HepG2 (cell line): Measurements from ENCODE around the gene NUFIP1. TPM values are rescaled to one million over a fixed set of nuclear protein-coding genes. Genes with fewer than 3 reads are reported as not detected.

Experiments used
- ATAC-seq: fragments of 200-7000 bp; cut with Tn5 transposase; 3 replicates; pipeline ENCODE4 v1.9.1; 2020; ENCODE audit warnings: mild to moderate bottlenecking, moderate library complexity
- BruUV-seq: library from RNA; stranded (reverse); fragments of 400-500 nt; replicated peaks from 2 replicates; lab custom pipeline; 2021; lab: Mats Ljungman, UMichigan
- CTCF ChIA-PET: fragments of 300-600 bp; formaldehyde crosslinking; extraction: SDS; loops from one replicate; lab custom pipeline; 2021; ENCODE audit warnings: low total read pairs, inconsistent platforms, low intra/inter-chr PET ratio; lab: Yijun Ruan, JAX
- POLR2A ChIA-PET: fragments of 350-600 bp; sonication (Branson Sonifier 250); formaldehyde crosslinking; loops from one replicate; lab custom pipeline; 2020; ENCODE audit warnings: antibody characterized with exemption, inconsistent platforms; lab: Yijun Ruan, JAX
- DNase-seq: peaks from one replicate; pipeline ENCODE4 v3.0.0-alpha.2; 2015; ENCODE audit warnings: low spot score
- FAIRE-seq: peaks from 3 replicates; lab custom pipeline; 2011; peaks lifted over from hg19 to GRCh38; lab: Jason Lieb, UNC
- H2AFZ ChIP-seq: one replicate; pipeline ENCODE4 v1.6.1; 2011; ENCODE audit warnings: low read length, inconsistent platforms
- H3K27ac ChIP-seq: fragments of 300-600 bp; 3 replicates; pipeline ENCODE4 v1.8.0; 2011; ENCODE audit warnings: mixed run types, mild to moderate bottlenecking, mixed read lengths, low read length, inconsistent platforms; ENCODE audit not compliant: insufficient read depth; ENCODE audit errors: extremely low read length
- H3K27me3 ChIP-seq, 2 experiments: fragments of 200-600 bp in 1 of 2; 2 replicates in 1 of 2; 3 replicates in 1 of 2; pipeline versions ENCODE4 v1.6.0 to v1.8.0; 2011; ENCODE audit warnings: low read length in 2 of 2, mild to moderate bottlenecking in 2 of 2, moderate library complexity in 2 of 2, inconsistent platforms in 1 of 2; ENCODE audit not compliant: insufficient read depth in 2 of 2, control insufficient read depth in 1 of 2
- H3K36me3 ChIP-seq, 2 experiments: fragments of 200-600 bp in 1 of 2; replicated peaks in 1 of 2; 2 replicates in 1 of 2; 3 replicates in 1 of 2; pipeline versions ENCODE4 v1.5.1 to v1.8.0; 2011; ENCODE audit warnings: low read length in 2 of 2, inconsistent platforms in 1 of 2; ENCODE audit not compliant: insufficient read depth in 2 of 2, control insufficient read depth in 1 of 2
- H3K4me1 ChIP-seq: 2 replicates; pipeline ENCODE4 v1.5.1; 2012; ENCODE audit warnings: low read length, inconsistent platforms; ENCODE audit not compliant: insufficient read depth
- H3K4me2 ChIP-seq: 2 replicates; pipeline ENCODE4 v1.6.0; 2011; ENCODE audit warnings: low read depth, low read length, inconsistent platforms
- H3K4me3 ChIP-seq, 3 experiments: fragments of 200-600 bp in 1 of 3; sonication (generic), shearing (Covaris generic) in 1 of 3; replicated peaks in 1 of 3; 2 replicates each; pipeline ENCODE4 v1.5.1; 2011 to 2016; ENCODE audit warnings: low read length in 3 of 3, inconsistent platforms in 2 of 3, low read depth in 2 of 3, mild to moderate bottlenecking in 2 of 3, control low read depth in 1 of 3, mixed read lengths in 1 of 3; ENCODE audit not compliant: insufficient read depth in 1 of 3
- H3K79me2 ChIP-seq: one replicate; pipeline ENCODE4 v1.6.1; 2011; ENCODE audit warnings: low read length, inconsistent platforms; ENCODE audit not compliant: insufficient read depth
- H3K9ac ChIP-seq: 2 replicates; pipeline ENCODE4 v1.6.0; 2011; ENCODE audit warnings: mild to moderate bottlenecking, low read depth, low read length, inconsistent platforms; ENCODE audit not compliant: insufficient read depth
- H3K9me3 ChIP-seq: 2 replicates; pipeline ENCODE4 v1.5.1; 2012; ENCODE audit warnings: mild to moderate bottlenecking, low read length
- H4K20me1 ChIP-seq: 2 replicates; pipeline ENCODE4 v1.6.0; 2011; ENCODE audit warnings: inconsistent platforms, mild to moderate bottlenecking, low read length, moderate library complexity; ENCODE audit not compliant: insufficient read depth
- NFKBIZ ChIP-seq: IDR thresholded peaks from 2 replicates; pipeline ENCODE4 v1.6.1; 2018; ENCODE audit warnings: missing genetic modification reagents, missing compliant biosample characterization
- RBM22 ChIP-seq: fragments of 200-400 bp; formaldehyde crosslinking; optimal IDR thresholded peaks from 2 replicates; pipeline ENCODE3; 2017; ENCODE audit warnings: mild to moderate bottlenecking, low read length, moderate library complexity
- RBM39 ChIP-seq: fragments of 200-400 bp; formaldehyde crosslinking; IDR thresholded peaks from one replicate; pipeline ENCODE4 v1.6.1; 2018; ENCODE audit warnings: antibody characterized with exemption, mild to moderate bottlenecking, low read depth, low read length; ENCODE audit not compliant: poor library complexity, severe bottlenecking
- ZC3H4 ChIP-seq: sonication (generic); formaldehyde crosslinking; IDR thresholded peaks from 2 replicates; pipeline ENCODE4 v1.4.0; 2020; ENCODE audit warnings: missing genetic modification reagents, borderline replicate concordance
- ZNF225 ChIP-seq: sonication (generic); formaldehyde crosslinking; IDR thresholded peaks from 2 replicates; pipeline ENCODE4 v1.4.0; 2020; ENCODE audit warnings: mild to moderate bottlenecking, missing genetic modification reagents
- ZNF510 ChIP-seq: sonication (generic); formaldehyde crosslinking; IDR thresholded peaks from 2 replicates; pipeline ENCODE4 v1.4.0; 2020; ENCODE audit warnings: low read depth, mild to moderate bottlenecking, missing genetic modification reagents
- ZNF563 ChIP-seq: sonication (generic); formaldehyde crosslinking; IDR thresholded peaks from 2 replicates; pipeline ENCODE4 v1.8.0; 2022; ENCODE audit warnings: mild to moderate bottlenecking, moderate library complexity, missing genetic modification reagents
- ZNF619 ChIP-seq: sonication (generic); formaldehyde crosslinking; IDR thresholded peaks from 2 replicates; pipeline ENCODE4 v1.4.0; 2020; ENCODE audit warnings: mild to moderate bottlenecking, missing genetic modification reagents
- ZSCAN25 ChIP-seq: sonication (generic); formaldehyde crosslinking; IDR thresholded peaks from 2 replicates; pipeline ENCODE4 v1.8.0; 2022; ENCODE audit warnings: mild to moderate bottlenecking, missing genetic modification reagents
- WGBS: methylation state at CpG from one replicate; pipeline ENCODE4 v1.1.6; 2017; ENCODE audit warnings: low lambda C conversion rate; 5-methylcytosine and 5-hydroxymethylcytosine counted together
- in situ Hi-C: cut with HindIII; loops from 2 replicates; pipeline ENCODE4 v1.10.0; 2017; ENCODE audit warnings: low pct_unique_long_range_greater_than_20kb; ENCODE audit not compliant: extremely low pct_ligation_motif_present
- intact Hi-C: fragments of 100-400 bp; cut with micrococcal nuclease; formaldehyde crosslinking; loops from one replicate; pipeline ENCODE4 v1.10.0; 2022; ENCODE audit not compliant: unreplicated experiment
- polyA plus RNA-seq, 8 experiments: library from polyadenylated mRNA; depleted of rRNA in 3 of 8; stranded (reverse) in 7 of 8; unstranded in 1 of 8; fragments of >200 nt; fragmentation: Illumina TruSeq in 4 of 8; extraction: Trizol in 4 of 8; gene quantifications; 2 replicates each; pipeline versions ENCODE4 v1.2.1 to v1.2.3, GENCODE V29; 2011 to 2016; ENCODE audit warnings: low read depth in 4 of 8, missing spikeins in 1 of 8, mixed read lengths in 1 of 8; ENCODE audit not compliant: insufficient read depth in 1 of 8
- total RNA-seq, 5 experiments: library from RNA; depleted of rRNA; stranded (reverse); fragments of >200 nt; fragmentation: Illumina TruSeq; extraction: Trizol; gene quantifications; 2 replicates each; pipeline ENCODE4 v1.2.3, GENCODE V29; 2016; ENCODE audit warnings: low read depth in 1 of 5
- TF ChIP-seq, protein P1 (sequence below): sonication (generic); formaldehyde crosslinking; IDR thresholded peaks from 2 replicates; pipeline ENCODE4 v1.5.0; 2020; ENCODE audit warnings: mild to moderate bottlenecking, missing genetic modification reagents, moderate library complexity
- TF ChIP-seq, protein P2 (sequence below): sonication (generic); formaldehyde crosslinking; IDR thresholded peaks from 2 replicates; pipeline ENCODE4 v1.4.0; 2020; ENCODE audit warnings: missing genetic modification reagents
- TF ChIP-seq, protein P3 (sequence below): sonication (generic); formaldehyde crosslinking; IDR thresholded peaks from 2 replicates; pipeline ENCODE4 v1.4.0; 2020; ENCODE audit warnings: missing genetic modification reagents, low read depth, mild to moderate bottlenecking, borderline replicate concordance

NUFIP1 gene
- total and polyA plus RNA-seq, 2 of the 13 experiments (the other 11 are each of a cell fraction or from before 2014, with no cell fraction given): 1.9 to 10.3 TPM

DNA sequence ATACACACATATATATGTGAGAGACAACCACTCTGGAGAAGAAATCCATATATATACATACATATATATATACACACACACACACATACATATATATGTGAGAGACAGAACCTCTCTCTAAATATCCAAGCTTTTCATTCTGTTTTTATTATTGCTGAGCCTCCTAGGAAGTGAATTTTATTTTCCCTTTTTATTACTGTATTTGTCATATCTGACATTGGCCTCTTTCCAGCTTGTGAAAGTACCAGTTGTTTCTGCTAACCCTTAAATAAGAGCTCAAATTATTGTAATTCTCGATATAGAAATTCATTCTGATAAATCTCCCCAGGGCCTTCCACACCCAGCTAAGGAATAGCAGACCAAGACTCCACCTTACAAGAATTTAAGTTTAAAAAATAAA is 81.0 kb downstream of the NUFIP1 start:
- Histone ChIP-seq H4K20me1 (no peaks in the 10 kb centered on the region), H3K27me3 (peaks cover 2 to 31% of the 10 kb centered on the region in 2 experiments; a peak in 3 of 5 replicates), H3K4me1 (peaks cover 9% of the 10 kb centered on the region), H3K79me2 (no peaks in the 10 kb centered on the region), H3K9me3 (peaks cover 9% of the 10 kb centered on the region; the same call in 1 of the 2 replicates), H3K27ac (no peak overlapping the region), H3K4me2 (no peak overlapping the region), H3K4me3 (no peak overlapping the region), H2AFZ (no peak overlapping the region), H3K36me3 (no peaks in the 10 kb centered on the region), H3K9ac (no peak overlapping the region)
- ATAC-seq (no peak), FAIRE-seq (no peak), DNase-seq (no peak)
- TF ChIP-seq ZSCAN25 (CRISPR knock-in tag) (no peak), ZNF225 (no peak), ZNF563 (CRISPR knock-in tag) (no peak), ZC3H4 (CRISPR knock-in tag) (no peak), RBM22 (no peak), ZNF619 (CRISPR knock-in tag) (no peak), ZNF510 (no peak), NFKBIZ (no peak), RBM39 (no peak)
- TF ChIP-seq, protein P1, sequence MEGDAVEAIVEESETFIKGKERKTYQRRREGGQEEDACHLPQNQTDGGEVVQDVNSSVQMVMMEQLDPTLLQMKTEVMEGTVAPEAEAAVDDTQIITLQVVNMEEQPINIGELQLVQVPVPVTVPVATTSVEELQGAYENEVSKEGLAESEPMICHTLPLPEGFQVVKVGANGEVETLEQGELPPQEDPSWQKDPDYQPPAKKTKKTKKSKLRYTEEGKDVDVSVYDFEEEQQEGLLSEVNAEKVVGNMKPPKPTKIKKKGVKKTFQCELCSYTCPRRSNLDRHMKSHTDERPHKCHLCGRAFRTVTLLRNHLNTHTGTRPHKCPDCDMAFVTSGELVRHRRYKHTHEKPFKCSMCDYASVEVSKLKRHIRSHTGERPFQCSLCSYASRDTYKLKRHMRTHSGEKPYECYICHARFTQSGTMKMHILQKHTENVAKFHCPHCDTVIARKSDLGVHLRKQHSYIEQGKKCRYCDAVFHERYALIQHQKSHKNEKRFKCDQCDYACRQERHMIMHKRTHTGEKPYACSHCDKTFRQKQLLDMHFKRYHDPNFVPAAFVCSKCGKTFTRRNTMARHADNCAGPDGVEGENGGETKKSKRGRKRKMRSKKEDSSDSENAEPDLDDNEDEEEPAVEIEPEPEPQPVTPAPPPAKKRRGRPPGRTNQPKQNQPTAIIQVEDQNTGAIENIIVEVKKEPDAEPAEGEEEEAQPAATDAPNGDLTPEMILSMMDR (CRISPR knock-in tag): no peak
- TF ChIP-seq, protein P2, sequence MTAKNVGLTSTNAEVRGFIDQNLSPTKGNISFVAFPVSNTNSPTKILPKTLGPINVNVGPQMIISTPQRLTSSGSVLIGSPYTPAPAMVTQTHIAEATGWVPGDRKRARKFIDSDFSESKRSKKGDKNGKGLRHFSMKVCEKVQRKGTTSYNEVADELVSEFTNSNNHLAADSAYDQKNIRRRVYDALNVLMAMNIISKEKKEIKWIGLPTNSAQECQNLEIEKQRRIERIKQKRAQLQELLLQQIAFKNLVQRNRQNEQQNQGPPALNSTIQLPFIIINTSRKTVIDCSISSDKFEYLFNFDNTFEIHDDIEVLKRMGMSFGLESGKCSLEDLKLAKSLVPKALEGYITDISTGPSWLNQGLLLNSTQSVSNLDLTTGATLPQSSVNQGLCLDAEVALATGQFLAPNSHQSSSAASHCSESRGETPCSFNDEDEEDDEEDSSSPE: no peak
- TF ChIP-seq, protein P3, sequence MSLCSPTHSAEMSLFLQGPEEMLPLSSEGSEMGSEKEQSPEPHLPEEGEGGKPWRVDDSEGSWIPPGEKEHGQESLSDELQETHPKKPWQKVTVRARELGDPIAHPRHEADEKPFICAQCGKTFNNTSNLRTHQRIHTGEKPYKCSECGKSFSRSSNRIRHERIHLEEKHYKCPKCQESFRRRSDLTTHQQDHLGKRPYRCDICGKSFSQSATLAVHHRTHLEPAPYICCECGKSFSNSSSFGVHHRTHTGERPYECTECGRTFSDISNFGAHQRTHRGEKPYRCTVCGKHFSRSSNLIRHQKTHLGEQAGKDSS (CRISPR knock-in tag): no peak
- CTCF ChIA-PET: no interaction called here
- intact Hi-C loops: no loop called here
- no TSS peak for BruUV-seq
- 0% methylated on average over 1 of the region's 1 CpG for WGBS
- POLR2A ChIA-PET: no interaction called here
- in situ Hi-C loops: no loop called here
